Activated CD4-positive, alpha-beta T cell treated with anti-CD3 and anti-CD28 coated beads for 1 hour (primary cell): Measurements from ENCODE around the gene DPP6.
"Not testable (repeated sequence)": the region's sequence is repeated elsewhere in the genome, so short reads cannot be mapped to it uniquely, and the experiment has no call there.

ENCODE experiments used
- DNase-seq: peaks from one replicate; pipeline ENCODE4 v3.0.0-alpha.2; 2020

Gene DPP6

DNA sequence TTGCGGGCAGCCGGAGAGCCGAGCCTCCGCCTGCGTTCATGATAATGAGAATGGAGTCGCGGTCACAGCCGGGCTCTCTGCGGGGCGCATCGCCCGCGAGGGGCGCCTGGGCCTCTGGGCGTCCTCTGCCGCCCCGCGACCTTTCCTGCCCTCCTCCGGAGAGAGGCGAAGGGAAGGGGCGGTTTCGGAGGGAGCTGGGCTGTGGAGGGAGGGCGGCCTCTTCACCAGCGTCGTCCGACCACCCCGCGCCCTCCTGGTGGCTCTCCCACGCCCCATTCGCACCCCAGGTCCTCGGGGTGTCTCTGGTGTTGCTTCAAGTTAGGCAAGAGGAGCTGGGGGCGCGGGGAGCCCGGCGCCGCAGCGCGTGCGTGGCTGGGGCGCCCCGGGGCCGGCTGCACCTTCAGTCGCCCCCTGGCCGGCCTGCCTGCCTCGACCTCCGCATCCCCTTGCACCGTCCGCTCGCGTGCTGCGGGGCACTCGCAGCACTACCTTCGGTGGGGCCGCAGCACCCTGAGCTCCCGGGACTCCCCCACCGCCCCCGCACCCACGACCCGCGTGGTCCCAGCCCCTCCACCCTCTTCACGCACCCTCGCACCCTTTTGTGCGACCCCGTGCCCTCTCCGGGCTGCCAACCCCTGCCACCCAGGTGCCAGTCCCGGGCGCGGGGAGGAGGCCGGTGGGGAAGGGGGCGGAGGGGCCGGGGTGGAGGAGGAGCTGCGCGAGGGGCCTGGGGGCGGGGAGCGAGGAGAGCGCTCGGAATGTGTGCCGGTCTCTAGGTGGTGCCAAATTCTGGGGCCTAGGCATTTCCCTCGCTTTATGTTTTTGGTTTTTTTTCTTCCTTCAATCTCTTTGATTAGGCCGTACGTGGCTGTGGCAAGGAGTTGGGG, at the start of gene DPP6:
Gene DPP6 (plus strand): TSS at position 756 of the 887 bp plus-strand sequence.
- not testable (repeated sequence) for DNase-seq

DNA sequence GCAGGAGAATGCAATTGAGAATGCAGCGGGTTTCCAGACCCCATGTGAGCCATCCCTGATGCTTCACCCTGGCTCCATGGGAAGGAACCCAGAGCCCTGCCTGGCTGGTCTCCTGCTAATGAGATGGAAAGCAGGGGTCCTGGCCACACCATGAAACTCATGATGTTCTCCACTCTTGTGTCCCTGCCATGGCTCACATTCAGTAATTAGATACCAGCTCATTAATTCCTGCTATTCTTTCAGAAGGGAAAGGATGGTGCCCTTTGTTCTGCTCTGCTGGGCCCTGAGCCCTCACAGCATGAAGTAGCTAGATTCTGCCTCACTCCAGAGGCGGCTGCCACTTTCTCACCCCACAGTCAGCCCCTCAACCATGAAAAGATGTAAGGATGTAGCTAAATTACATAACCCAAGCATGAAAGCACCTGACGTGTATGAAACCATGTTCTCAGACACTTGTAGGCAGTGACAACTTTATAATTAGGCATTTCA, 42.7 kb upstream of the DPP6 start:
- DNase-seq, result not testable (repeated sequence)

DNA sequence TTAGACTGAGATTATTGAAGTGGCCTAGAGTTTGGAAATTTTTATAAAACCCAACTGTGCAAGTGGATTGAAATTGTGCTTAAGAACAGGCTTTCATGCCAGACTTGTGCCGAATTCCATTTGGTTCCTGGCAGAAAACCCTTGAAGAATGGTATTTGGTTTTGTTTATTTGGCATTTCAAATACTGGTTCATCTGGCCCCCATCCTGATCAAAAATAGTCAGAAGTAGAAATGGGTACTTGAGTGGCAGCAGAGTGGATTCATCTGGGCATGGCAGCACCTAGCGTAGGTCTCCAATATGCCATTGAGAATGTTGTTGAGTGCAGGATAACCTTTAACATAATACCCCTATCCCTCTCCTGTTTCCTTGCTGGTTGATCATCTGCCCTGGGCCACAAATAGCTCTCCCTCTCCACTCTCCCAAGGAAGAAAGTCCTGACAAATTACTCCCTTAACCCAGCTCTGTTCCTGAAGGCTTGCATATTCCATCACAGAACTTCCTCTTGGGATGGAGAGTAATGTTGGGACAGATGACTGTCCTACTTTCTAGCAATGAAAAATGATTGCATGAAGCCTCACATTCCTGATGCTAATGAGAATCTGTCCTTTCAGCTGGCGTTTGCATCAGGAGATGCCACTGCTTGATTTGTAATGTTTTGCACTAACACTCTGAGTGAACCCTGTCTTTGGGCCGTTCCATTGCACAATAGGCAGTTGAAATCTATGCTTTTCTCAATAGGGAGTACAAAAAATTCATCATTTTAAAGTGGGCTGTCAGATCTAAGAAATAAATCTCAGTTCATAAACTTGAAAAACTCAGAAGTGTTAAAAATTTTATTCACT, 41.3 kb upstream of the DPP6 start:
- not testable (repeated sequence) for DNase-seq

DNA sequence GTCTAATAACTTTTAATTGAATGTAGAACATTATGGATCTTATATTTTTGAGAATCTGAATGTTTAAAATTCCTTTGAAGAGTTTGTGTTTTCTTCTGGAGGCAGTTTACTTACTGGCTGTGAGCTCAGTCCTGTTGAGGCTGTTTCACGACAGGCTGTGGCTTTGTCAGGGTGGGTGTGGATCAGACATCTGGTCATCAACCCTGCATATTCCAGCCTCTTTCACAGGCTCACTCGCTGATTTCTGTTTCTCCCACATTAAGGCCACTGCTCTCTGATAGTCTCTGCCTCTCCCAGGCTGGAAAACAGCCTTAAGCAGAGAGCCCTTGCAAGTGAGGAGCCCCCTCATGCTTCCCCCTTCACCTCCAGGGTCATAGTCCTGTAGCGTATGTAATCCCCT, 39.4 kb upstream of the DPP6 start:
- not testable (repeated sequence) for DNase-seq

DNA sequence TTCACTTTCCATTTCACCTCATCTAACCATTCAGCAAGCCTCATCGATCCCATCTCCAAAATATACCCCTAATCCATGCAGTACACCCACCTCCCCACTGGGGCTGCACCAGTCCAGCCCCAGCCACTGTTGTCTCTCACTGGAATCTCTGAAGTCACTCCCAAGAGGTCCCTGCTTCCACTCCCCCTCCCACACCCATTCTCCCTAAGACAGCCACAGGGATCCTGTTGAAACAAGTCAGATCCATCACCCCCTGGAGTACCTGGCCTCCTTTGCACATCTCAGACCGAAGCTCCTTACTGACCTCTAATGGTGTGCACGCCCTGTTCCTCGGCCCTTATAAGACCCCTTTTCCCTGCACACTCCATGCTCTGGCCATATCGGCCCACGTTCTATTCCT, 36.6 kb upstream of the DPP6 start:
- not testable (repeated sequence) for DNase-seq

DNA sequence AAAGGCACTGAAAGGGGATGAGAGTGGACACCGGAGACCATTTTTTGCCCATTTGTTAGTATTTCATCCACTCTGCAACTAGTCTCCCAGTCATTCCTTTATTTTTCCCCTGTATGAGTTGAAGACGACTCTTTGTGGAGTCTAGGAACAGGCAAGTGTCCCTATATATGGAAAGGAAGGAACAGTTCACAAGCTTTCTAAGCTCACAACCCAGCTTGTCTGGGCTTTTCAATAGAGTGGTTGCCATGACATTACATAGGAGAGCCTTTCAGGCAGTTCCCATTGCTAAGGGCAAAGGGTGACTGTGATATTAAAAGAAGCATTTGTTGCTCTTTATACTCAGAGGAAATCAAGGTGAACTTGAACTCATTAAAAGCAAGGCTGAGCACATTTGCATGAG, 33.8 kb upstream of the DPP6 start:
- not testable (repeated sequence) for DNase-seq

DNA sequence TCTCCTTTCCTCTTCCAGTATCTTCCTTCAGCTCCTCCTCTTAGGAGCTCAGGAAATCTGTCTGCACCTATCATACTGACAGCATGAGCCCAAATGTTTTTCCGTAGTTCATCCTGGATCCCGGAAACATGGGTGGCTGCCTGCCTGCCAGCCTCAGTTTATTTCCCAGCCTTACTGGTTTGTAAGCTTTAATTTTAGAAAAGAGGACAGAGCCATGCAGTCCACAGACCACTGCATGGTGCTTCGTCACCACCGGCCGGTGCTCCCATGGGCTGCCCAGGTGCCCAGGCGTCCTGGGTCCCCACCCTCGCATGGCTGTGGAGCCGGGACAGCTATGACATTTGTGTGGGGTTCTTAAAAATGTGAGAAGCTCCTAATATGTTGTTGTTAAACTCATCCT, 24.4 kb upstream of the DPP6 start:
- DNase-seq, result not testable (repeated sequence)

DNA sequence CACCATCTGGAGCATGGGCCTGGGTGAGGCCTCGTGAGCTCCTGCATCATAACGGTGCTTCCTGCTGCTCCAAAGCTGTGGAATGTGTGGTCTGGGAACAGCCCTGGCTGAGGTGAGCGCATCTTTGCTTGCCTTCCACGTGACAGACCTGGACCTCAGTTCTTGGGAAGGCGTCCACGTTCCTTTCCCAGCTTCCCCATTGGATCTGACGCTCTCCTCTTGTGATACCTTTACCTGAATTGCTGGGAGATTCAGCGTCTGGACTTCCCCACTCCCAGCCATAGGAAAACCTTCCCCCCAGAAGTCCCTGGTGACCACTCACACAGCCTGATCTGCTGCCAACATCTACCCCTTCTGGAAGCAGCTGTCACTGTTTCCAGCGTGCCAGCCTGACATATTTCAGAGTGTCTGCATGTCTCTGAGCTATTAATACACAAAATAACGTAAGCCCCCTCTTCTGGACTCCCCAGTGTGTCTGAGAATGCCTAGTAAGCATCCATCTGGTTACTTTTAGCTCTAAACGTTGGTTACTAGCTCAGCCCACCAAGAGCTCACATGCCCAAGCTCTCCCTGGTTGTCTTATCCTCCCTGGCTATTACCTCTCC, 21.6 kb upstream of the DPP6 start:
- not testable (repeated sequence) for DNase-seq

DNA sequence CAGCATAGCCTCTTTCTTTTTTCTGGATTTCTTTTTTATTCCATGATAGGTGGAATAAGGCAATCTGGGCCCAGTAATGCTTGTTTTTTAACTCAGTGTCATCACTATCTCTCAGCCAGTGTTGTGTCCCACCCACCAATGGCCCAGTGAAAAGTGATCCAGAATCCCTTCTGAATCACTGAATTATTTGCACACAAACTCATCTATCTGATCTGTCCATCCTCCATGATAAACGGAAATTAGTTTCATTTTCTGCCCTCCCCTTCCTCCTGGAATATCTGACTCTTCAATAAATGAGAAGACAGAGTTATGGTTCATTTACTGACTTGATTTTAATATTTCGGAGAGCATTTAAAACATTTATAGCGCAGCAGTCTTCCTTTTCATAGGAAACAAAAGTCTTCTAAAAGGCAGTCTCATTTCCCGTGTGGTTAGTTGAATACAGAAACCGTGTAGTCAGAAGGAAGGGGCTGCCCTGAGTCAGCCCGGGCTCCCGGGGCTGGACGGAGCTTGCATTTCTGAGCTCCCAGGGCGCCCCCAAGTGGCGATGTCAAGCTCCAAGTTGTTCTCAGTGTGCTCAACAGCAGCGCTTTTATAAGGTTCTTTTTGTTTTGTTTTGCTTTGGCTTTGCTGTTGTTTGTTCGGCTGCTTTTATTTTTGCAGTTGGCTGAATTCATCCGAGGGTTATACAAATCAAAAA, 12.6 kb upstream of the DPP6 start:
- DNase-seq, result not testable (repeated sequence)

DNA sequence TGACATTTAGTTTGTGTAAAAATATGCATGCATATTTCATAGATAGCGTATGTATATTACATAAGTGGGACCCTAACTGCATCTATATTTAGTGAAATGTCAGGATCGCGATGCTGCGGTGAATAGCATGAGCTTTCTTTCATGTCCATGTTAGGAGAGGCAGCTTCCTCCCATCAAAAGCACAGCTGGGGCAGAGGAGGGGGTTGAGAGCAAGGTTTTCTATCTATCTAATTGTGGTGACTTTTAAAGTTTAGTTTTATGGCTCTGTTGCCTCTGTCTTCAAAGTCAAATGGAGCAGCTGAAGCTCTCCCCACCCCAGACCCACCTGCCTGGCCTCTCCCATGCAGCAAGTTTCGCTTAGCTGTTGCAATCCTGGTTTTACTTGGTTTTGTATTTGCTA, 1.8 kb upstream of the DPP6 start:
- DNase-seq, result not testable (repeated sequence)

DNA sequence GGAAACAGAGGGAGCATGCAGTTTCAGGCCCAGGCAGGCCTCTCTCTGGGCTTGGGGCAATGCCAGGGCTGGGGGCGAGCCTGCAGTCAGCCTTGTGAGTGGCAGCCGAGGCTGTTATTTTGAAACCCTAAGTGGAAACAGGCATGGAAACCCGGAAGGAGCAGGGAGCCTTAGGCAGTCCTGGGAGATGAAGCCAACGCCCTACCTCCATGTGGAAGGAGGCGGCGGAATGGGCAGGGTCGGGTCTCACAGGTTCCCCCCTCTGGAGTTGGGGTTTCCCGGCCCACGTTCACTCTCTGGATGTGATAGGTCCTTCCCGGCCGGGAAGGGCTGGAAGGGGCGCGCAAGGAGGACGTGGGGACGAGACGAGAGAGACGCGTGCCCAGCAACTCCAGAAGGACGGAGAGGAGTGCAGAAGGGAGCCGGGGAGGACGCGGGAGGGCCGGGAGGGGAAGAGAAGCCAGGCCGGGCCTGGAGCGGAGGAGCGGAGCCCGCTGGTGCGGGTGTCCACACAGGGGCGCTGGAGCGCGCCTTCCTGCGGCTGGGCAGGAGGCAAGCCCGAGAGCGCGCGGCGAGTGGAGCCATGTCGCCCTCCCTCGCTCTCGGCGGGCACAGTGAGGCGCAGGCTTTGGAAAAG, 1.1 kb upstream of the DPP6 start:
- DNase-seq, result not testable (repeated sequence)

DNA sequence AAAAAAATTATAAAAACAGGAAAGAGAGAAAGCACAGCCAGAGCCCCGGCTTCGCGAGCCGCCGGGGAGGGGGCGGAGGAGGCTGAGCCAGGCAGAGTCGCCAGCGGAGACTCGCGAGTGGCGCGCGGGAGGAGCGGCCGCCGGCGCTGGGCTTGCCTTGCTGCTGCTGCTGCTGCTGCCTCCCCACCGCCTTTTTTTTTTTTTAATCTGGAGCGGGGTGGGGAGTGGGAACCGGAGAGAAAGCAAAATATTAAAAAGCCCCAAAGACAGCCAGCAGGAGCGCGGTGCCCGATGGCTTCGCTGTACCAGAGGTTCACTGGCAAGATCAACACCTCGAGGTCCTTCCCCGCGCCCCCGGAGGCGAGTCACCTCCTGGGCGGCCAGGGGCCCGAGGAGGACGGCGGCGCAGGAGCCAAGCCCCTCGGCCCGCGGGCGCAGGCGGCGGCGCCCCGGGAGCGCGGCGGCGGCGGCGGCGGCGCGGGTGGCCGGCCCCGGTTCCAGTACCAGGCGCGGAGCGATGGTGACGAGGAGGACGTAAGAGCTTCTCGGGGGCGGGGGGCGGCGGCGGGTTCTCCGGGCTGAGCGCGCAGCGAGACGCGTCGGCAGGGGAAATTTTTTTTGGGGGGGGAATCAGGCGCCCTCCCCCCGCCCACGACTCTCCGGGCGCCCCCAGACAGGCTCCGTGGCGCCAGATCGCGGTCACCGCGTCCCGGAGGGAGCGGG, 493 bp downstream of the DPP6 start:
- DNase-seq, result not testable (repeated sequence)

DNA sequence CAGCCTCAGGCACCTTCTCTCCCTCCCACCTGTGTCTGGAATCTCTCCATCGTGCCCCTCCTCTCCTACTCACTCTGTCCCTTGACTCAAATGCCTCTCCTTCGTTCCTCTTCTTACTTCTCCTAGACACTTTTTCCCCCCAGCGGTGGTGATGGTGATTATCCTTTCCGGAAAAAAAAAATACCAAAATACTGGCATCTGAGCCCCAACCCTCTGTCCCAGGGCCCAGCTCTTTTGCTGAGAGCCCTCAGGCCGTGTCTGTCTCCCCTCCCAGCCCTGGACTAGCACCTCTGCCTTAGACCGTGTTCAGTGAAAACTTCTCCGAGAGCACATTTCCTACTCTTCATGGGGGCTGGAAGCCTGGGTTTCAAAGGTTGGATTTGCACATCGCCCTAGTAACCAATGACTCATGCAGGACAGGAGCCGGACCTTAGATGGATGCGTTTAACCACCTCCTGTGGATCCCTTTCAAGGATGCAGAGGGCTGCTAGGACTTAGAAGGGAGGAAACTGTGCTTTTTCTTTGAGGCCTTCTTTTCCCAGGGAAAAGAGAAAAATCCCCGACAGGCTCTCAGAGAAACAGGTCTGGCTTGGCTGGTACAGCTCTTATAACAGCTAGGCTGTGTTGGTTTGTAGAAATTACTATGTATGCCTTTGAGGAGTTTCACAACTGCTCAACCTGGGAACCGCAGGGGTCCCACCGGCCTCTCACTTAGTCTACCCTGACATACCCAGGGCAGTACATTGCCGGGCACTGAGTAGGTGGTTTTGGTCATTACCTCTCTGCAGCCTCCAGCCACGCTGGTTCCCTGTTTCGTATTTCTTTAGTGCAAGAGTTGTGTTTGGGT, 1.5 kb downstream of the DPP6 start:
- DNase-seq, result not testable (repeated sequence)

DNA sequence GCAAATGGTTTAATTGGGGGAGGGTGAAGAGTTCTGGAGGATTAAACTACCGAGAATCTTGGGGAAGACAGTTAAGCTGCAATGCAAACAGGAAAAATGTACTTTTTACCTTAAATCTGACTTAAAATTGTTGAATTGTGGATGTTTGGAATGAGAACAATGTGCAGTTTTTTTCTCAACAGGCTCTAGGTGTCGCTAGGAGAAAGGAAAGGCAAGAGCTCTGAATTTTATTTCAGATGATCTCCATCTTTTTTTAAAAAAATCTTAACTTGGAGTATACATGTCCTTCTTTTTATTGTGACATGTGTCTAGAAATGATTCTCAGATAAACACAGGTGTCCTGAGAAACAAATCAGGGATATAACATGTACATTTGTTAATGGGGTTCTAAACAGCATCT, 2.5 kb downstream of the DPP6 start:
- DNase-seq, result not testable (repeated sequence)

DNA sequence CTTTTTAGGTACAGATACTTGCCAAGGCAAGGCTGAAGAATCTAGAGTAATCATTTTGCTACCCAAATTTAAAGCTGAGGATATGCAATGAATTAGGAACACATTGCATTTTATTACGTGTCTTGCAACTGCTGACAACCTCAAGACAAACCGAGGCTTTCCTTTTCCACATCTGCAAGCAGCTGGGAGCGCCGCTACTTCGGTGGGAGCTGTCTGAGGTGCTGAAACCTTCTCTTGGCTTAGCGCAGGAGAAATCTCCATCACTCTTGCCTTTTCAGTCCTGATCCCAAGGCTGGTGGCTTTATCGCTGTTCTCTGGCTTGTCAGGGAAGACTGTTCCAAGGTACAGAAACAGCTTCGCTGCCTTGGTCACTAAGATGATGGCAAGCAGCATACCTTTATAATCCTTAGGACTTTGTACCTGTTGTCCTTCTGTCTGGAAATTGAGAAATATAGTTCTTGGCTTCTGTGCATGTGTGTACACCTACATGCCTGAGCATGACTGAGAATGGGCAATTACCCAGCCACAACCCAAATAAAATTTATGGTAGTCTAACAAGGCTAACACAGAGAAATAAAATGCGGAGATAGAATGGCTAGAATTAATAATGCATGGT, 3.4 kb downstream of the DPP6 start:
- DNase-seq, result not testable (repeated sequence)

DNA sequence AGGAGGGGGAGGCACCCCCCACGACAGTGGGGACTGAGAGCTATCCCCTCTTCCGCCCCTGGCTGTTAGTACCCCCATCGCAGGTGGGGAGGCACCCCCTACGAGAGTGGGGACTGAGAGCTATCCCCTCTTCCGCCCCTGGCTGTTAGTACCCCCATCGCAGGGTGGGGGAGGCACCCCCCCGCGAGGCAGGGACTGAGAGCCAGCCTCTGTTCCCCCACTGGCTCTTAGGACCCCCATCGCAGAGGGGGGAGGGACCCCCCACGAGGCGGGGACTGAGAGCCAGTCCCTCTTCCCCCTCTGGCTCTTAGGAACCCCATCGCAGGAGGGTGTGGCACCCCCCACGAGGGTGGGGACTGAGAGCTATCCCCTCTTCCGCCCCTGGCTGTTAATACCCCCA, 6.6 kb downstream of the DPP6 start:
- not testable (repeated sequence) for DNase-seq

DNA sequence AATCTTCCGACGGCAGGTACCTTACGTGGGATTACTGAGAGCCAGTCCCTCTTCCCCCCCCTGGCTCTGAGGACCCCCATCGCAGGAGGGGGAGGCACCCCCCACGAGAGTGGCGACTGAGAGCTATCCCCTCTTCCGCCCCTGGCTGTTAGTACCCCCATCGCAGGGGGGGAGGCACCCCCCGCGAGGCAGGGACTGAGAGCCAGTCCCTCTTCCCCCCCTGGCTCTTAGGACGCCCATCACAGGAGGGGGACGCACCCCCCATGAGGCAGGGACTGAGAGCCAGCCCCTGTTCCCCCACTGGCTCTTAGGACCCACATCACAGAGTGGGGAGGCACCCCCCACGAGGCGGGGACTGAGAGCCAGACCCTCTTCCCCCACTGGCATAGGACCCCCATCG, 8.4 kb downstream of the DPP6 start:
- not testable (repeated sequence) for DNase-seq

DNA sequence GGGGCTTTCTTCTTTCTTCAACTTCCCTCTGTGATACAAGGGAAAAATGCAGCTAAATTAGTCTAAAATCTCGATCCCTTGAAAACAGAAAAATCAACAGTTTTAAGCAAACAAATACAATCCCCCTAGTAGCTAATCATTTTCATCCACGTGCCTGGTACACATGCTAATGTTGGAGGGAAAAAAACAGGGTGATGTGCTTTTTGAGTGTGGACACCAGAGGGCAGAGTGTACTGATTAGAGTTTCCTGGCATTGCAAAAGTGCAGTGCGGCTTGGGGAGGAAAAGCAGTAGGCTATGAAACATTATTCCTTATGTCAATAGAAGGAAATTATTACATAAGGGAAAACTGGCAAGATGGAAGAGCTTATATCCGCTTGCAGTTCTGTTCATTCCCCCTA, 19.6 kb downstream of the DPP6 start:
- DNase-seq, result not testable (repeated sequence)

DNA sequence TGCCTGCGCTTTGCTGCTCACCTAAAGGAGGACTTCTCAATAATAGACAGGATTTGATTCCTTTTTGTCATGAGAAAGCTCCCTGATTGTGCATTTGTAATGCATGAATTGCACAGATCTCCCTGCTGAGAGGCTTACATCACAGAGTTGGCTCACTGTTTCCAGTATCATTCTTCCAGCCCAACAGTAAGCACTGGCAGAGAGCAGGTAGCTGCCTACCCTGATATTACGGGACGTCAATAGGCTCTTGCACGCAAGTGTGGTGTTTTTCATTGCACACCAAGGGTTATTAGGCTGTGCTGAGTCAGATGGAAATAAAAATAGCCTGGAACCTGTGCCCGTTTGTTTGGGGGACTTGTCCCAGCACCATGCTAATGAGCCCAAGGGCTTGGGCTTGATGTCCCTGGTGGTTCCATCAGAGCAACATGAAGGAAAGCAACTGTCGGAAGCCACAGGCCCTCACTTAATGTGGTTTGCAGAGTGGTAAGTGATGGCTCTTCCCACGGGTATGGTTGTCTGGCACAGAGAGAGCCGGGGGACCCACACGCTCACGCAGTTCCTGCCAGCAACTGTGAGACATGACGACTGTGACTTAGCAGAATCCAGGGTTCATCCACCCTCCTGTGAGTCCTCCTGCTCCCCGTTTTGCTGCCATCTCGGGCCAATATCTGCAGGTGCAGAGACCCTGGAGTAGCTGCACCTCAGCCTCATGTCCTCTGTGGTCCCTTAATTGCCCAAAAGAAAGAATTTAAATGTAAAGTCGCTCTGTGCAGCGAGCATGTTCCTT, 20.4 kb downstream of the DPP6 start:
- DNase-seq, result not testable (repeated sequence)
